SK-N-SH (cell line): Measurements from ENCODE around the gene STIL.

Experiments used
- EP300 ChIP-seq, 2 experiments: IDR thresholded peaks; 2 replicates each; pipeline versions ENCODE4 v1.4.0 to v1.6.1; 2012; ENCODE audit warnings: borderline replicate concordance in 1 of 2, low read depth in 1 of 2, low read length in 1 of 2
- FOSL2 ChIP-seq: IDR thresholded peaks from 2 replicates; pipeline ENCODE4 v1.4.0; 2012; ENCODE audit warnings: low read depth, mild to moderate bottlenecking, moderate library complexity, borderline replicate concordance
- GATA2 ChIP-seq: sonication (generic); formaldehyde crosslinking; IDR thresholded peaks from 2 replicates; pipeline ENCODE4 v1.5.0; 2020; ENCODE audit warnings: mild to moderate bottlenecking, missing genetic modification reagents
- JUND ChIP-seq: IDR thresholded peaks from 2 replicates; pipeline ENCODE4 v1.4.0; 2012
- RXRA ChIP-seq: IDR thresholded peaks from 2 replicates; pipeline ENCODE4 v1.4.0; 2012; ENCODE audit warnings: low read depth, mild to moderate bottlenecking, borderline replicate concordance
- YY1 ChIP-seq: IDR thresholded peaks from 2 replicates; pipeline ENCODE4 v1.4.0; 2012; ENCODE audit warnings: low read depth, mild to moderate bottlenecking
- TF ChIP-seq, protein P1 (sequence below): fragments of 200-600 bp; sonication (generic); IDR thresholded peaks from 2 replicates; pipeline ENCODE4 v1.6.1; 2017; ENCODE audit warnings: antibody characterized with exemption, mild to moderate bottlenecking, moderate library complexity

DNA sequence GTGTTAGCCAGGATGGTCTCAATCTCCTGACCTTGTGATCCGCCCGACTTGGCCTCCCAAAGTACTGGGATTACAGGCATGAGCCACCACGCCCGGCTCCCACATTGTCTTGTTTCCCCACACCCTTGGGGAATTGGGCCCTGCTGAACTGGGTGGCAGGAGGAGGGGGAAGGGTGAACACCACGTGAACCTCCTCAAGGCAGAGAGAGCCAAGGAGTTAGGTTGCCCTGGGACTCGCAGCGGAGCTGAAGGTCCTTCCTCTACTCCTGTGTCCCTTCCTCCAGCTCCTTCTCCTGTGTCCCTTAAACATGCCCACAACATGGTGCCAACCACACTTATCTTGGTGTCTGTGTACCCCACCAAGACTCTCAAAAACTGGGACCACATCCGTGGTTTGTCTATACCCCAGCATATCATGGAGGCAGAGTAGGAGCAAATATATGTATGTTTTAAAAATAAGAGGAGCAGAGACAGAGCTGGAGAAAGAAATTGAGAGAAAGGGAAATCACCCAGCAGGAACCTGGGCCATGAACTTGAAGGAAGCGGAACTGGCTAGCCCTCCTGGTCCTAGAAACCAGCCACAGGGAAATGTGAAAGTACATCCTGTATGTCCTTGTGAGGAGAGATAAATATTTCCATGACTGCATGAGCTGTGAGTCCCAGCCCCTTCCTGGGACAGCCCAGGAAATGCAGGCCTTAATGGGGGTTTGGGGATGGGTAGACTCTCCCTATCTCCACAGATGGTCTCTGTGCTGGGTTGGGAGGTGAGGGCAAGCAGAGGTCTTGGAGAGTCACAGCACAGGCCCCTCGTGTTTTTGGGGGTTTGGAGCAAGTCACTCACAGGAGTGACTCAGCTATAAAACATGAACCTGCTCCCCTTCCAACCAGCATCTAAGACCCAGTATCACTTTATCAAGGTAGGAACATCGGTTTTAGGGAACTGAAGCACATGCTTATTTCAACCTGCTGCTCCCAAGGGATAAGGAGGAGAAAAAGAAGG lies 72.5 kb downstream of the STIL start:
- TF ChIP-seq JUND, result no peak
- no peak for TF ChIP-seq GATA2 (CRISPR knock-in tag)
- no peak for TF ChIP-seq FOSL2
- no peak for TF ChIP-seq YY1
- TF ChIP-seq EP300 (IDR thresholded peaks at IDR 0.05; ENCODE audit: borderline replicate concordance in 1 of 2, low read depth in 1 of 2, low read length in 1 of 2), result no peak
- TF ChIP-seq, protein P1, sequence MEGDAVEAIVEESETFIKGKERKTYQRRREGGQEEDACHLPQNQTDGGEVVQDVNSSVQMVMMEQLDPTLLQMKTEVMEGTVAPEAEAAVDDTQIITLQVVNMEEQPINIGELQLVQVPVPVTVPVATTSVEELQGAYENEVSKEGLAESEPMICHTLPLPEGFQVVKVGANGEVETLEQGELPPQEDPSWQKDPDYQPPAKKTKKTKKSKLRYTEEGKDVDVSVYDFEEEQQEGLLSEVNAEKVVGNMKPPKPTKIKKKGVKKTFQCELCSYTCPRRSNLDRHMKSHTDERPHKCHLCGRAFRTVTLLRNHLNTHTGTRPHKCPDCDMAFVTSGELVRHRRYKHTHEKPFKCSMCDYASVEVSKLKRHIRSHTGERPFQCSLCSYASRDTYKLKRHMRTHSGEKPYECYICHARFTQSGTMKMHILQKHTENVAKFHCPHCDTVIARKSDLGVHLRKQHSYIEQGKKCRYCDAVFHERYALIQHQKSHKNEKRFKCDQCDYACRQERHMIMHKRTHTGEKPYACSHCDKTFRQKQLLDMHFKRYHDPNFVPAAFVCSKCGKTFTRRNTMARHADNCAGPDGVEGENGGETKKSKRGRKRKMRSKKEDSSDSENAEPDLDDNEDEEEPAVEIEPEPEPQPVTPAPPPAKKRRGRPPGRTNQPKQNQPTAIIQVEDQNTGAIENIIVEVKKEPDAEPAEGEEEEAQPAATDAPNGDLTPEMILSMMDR, result no peak
- TF ChIP-seq RXRA, result no peak
